Embryonic facial prominence (tissue), 1 donor: ENCODE measurements around the gene TIPARP.
"Not testable (repeated sequence)": the region's sequence is repeated elsewhere in the genome, so short reads cannot be mapped to it uniquely, and the experiment has no call there.

Experiments used
- DNase-seq: peaks from one replicate; pipeline ENCODE4 v3.0.0-alpha.2; 2016; ENCODE audit errors: extremely low spot score

Gene TIPARP

GRCh38 chr3:156649681-156650080, 24.7 kb upstream of the TIPARP start:
- DNase-seq = no peak

GRCh38 chr3:156652661-156653060, 21.7 kb upstream of the TIPARP start:
- not testable (repeated sequence) for DNase-seq

- DNase-seq = no peak
Measured at GRCh38 chr3:156654834-156655233, 19.6 kb upstream of the TIPARP start.

GRCh38 chr3:156655819-156656550, 18.4 kb upstream of the TIPARP start:
- no peak for DNase-seq

GRCh38 chr3:156657440-156657839, 16.9 kb upstream of the TIPARP start:
- no peak for DNase-seq

- DNase-seq = no peak
Measured at GRCh38 chr3:156657862-156658731, 16.3 kb upstream of the TIPARP start.

- DNase-seq = no peak
Measured at GRCh38 chr3:156658732-156659090, 15.7 kb upstream of the TIPARP start.

- DNase-seq = no peak
Measured at GRCh38 chr3:156659260-156659659, 15.1 kb upstream of the TIPARP start.

- DNase-seq = no peak
Measured at GRCh38 chr3:156661155-156661554, 13.2 kb upstream of the TIPARP start.

- DNase-seq = no peak
Measured at GRCh38 chr3:156664011-156664830, 10.2 kb upstream of the TIPARP start.

GRCh38 chr3:156664831-156665178, 9.6 kb upstream of the TIPARP start:
- no peak for DNase-seq

GRCh38 chr3:156665291-156665690, 9.1 kb upstream of the TIPARP start:
- no peak for DNase-seq

- no peak for DNase-seq
Measured at GRCh38 chr3:156666073-156666472, 8.3 kb upstream of the TIPARP start.

- no peak for DNase-seq
Measured at GRCh38 chr3:156668073-156668763, 6.2 kb upstream of the TIPARP start.

GRCh38 chr3:156670077-156670476, 4.3 kb upstream of the TIPARP start:
- DNase-seq = no peak

- DNase-seq = no peak
Measured at GRCh38 chr3:156670652-156671051, 3.7 kb upstream of the TIPARP start.

GRCh38 chr3:156673732-156674045, 701 bp upstream of the TIPARP start:
- DNase-seq = peak; percentile 16

- DNase-seq = no peak
Measured at GRCh38 chr3:156674911-156675829, 780 bp downstream of the TIPARP start.

- DNase-seq = no peak
Measured at GRCh38 chr3:156675830-156676767, 1.7 kb downstream of the TIPARP start.
